ENCODE results near the gene DNAH14. TPM values are rescaled to one million over a fixed set of nuclear protein-coding genes. Genes with fewer than 3 reads are reported as not detected.

The DNAH14 gene
- polyA plus RNA-seq, 1 donor (not counting 4 experiments of a cell fraction or from before 2014, with no cell fraction given), result 6.4 TPM

GRCh38 chr1:225426395-225427234, 497.1 kb downstream of the DNAH14 start:
- Histone ChIP-seq H3K9me1 (ENCODE audit: control insufficient read depth, extremely low read depth, insufficient read depth, low read length) (no peaks in the 10 kb centered on the region), H4K20me1 (ENCODE audit: control insufficient read depth, extremely low read depth, insufficient read depth, low read length) (no peaks in the 10 kb centered on the region), H3K4me1 (ENCODE audit: control insufficient read depth, extremely low read depth, insufficient read depth, low read length) (peaks cover 34% of the 10 kb centered on the region), H3K9me3 (ENCODE audit: control insufficient read depth, low read depth, low read length) (no peaks in the 10 kb centered on the region), H3K79me2 (ENCODE audit: control insufficient read depth, insufficient read depth, low read length) (peaks cover 60% of the 10 kb centered on the region), H3K27me3 (ENCODE audit: control insufficient read depth, extremely low read depth, insufficient read depth, low read length) (no peaks in the 10 kb centered on the region), H3K4me2 (ENCODE audit: control insufficient read depth, extremely low read depth, insufficient read depth, low read depth, low read length) (peak overlapping the region; percentile 80), H3K9ac (ENCODE audit: control insufficient read depth, extremely low read depth, insufficient read depth, low read length) (peak overlapping the region; percentile 80), H2AFZ (ENCODE audit: control insufficient read depth, low read length) (no peak overlapping the region), H3K27ac (ENCODE audit: control insufficient read depth, insufficient read depth, low read length) (peak overlapping the region; percentile 82), H3K36me3 (ENCODE audit: control insufficient read depth in 2 of 2, extremely low read depth in 1 of 2, insufficient read depth in 2 of 2, low read length in 2 of 2) (peaks cover 2 to 4% of the 10 kb centered on the region in 2 experiments), H3K4me3 (ENCODE audit: control insufficient read depth in 2 of 3, extremely low read depth in 1 of 3, insufficient read depth in 2 of 3, low read depth in 1 of 3, low read length in 3 of 3) (peak overlapping the region; percentile 78 to 91 (median 81))
- TF ChIP-seq EZH2 (IDR thresholded peaks at IDR 0.05; ENCODE audit: low read length), result no peak
- no peak for TF ChIP-seq CTCF (optimal IDR thresholded peaks at IDR 0.05 in 1 of 3, IDR thresholded peaks at IDR 0.05 in 1 of 3, conservative IDR thresholded peaks at IDR 0.05 in 1 of 3; ENCODE audit: extremely low read depth in 1 of 3, insufficient read depth in 2 of 3, low read length in 3 of 3)
- FAIRE-seq, result no peak
- no peak for DNase-seq (ENCODE audit: low read depth, low spot score)
- dilution Hi-C loops (cut with MboI; ENCODE audit: extremely low pct_ligation_motif_present, low sequenced_read_pairs), result no loop called here

GRCh38 chr1:225427235-225428067, 498.0 kb downstream of the DNAH14 start, which contains the start of gene LBR:
Gene LBR, minus strand, starts transcription at chr1:225428038. Its CDS starts 3,963 bp downstream, at chr1:225424075.
- Histone ChIP-seq H3K79me2 (ENCODE audit: control insufficient read depth, insufficient read depth, low read length) (peaks cover 53% of the 10 kb centered on the region), H3K27ac (ENCODE audit: control insufficient read depth, insufficient read depth, low read length) (peak within 1 kb of the TSS; percentile 82), H3K4me1 (ENCODE audit: control insufficient read depth, extremely low read depth, insufficient read depth, low read length) (peaks cover 34% of the 10 kb centered on the region), H4K20me1 (ENCODE audit: control insufficient read depth, extremely low read depth, insufficient read depth, low read length) (no peaks in the 10 kb centered on the region), H2AFZ (ENCODE audit: control insufficient read depth, low read length) (peak within 1 kb of the TSS; percentile 93), H3K9me3 (ENCODE audit: control insufficient read depth, low read depth, low read length) (no peaks in the 10 kb centered on the region), H3K9me1 (ENCODE audit: control insufficient read depth, extremely low read depth, insufficient read depth, low read length) (no peaks in the 10 kb centered on the region), H3K4me3 (ENCODE audit: control insufficient read depth in 2 of 3, extremely low read depth in 1 of 3, insufficient read depth in 2 of 3, low read depth in 1 of 3, low read length in 3 of 3) (peak within 1 kb of the TSS; percentile 78 to 91 (median 81)), H3K4me2 (ENCODE audit: control insufficient read depth, extremely low read depth, insufficient read depth, low read depth, low read length) (peak within 1 kb of the TSS; percentile 86), H3K27me3 (ENCODE audit: control insufficient read depth, extremely low read depth, insufficient read depth, low read length) (no peaks in the 10 kb centered on the region), H3K36me3 (ENCODE audit: control insufficient read depth in 2 of 2, extremely low read depth in 1 of 2, insufficient read depth in 2 of 2, low read length in 2 of 2) (peaks cover 0 to 4% of the 10 kb centered on the region in 2 experiments), H3K9ac (ENCODE audit: control insufficient read depth, extremely low read depth, insufficient read depth, low read length) (peak within 1 kb of the TSS; percentile 80)
- TF ChIP-seq EZH2 (IDR thresholded peaks at IDR 0.05; ENCODE audit: low read length) (no peak), CTCF (optimal IDR thresholded peaks at IDR 0.05 in 1 of 3, IDR thresholded peaks at IDR 0.05 in 1 of 3, conservative IDR thresholded peaks at IDR 0.05 in 1 of 3; ENCODE audit: extremely low read depth in 1 of 3, insufficient read depth in 2 of 3, low read length in 3 of 3) (no peak)
- FAIRE-seq, result no peak
- dilution Hi-C loops (cut with MboI; ENCODE audit: extremely low pct_ligation_motif_present, low sequenced_read_pairs), result no loop called here
- no peak for DNase-seq (ENCODE audit: low read depth, low spot score)
